NCI-H524 treated with DMSO at 0.1 percent for 48 hours (cell line): ENCODE data around the gene LRRC28.

Source experiments
- DNase-seq: peaks from one replicate; lab custom pipeline; 2025; lab: John Stamatoyannopoulos, UW

The LRRC28 gene

GRCh38 chr15:99343208-99343607, 91.9 kb downstream of the LRRC28 start:
- DNase-seq: no peak

- DNase-seq: no peak
Observed at GRCh38 chr15:99343881-99344551, 92.7 kb downstream of the LRRC28 start.

GRCh38 chr15:99344639-99345038, 93.4 kb downstream of the LRRC28 start:
- no peak for DNase-seq

GRCh38 chr15:99345242-99345641, 94.0 kb downstream of the LRRC28 start:
- DNase-seq: no peak

DNA sequence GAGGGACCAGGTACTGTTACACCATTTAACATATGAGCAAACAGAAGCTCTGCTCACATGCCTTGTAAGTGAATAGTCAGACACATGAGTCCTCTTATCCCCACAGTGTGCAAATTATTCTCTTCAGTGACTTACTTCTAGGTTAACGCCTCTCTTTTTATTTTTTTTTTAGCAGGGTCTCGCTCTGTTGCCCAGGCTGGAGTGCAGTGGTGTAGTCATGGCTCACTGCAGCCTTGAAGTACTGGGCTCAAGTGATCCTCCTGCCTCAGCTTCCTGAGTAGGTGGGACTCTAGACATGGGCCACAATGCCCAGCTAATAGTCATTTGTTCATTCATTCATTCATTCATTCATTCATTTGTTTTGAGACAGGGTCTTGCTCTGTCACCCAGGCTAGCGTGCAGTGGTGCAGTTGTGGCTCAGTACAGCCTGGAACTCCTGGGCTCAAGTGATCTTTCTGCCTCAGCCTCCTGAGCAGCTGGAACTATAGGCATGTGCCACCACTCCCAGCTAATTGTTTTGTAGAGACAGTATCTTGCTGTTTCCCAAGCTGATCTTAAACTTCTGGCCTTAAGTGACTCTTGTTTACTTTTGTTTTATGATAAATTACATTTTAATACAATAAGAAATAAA, 94.7 kb downstream of the LRRC28 start:
- no peak for DNase-seq

GRCh38 chr15:99347574-99347973, 96.3 kb downstream of the LRRC28 start:
- DNase-seq: no peak

- DNase-seq: no peak
Observed at GRCh38 chr15:99348412-99348811, 97.1 kb downstream of the LRRC28 start.

DNA sequence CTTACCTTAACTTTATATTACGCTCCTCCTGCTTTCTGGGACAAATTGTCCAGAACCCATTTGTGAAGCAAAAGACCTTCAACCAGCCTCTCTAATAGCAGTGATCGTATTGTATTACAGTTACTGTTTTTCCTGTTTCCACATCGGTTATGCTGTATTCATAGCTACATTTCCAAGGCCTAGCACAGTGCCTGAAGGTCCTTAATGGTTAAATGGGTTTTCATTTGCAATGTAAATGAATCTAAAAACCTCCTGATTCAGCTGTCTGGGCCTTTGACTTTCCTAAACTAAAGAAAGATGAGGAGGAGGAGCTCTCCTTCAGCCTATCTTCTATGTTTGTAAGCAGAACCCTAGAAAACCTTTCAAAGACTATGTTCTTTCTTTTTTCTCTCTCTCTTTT, 99.1 kb downstream of the LRRC28 start:
- no peak for DNase-seq

GRCh38 chr15:99359769-99360168, 108.5 kb downstream of the LRRC28 start:
- no peak for DNase-seq

DNA sequence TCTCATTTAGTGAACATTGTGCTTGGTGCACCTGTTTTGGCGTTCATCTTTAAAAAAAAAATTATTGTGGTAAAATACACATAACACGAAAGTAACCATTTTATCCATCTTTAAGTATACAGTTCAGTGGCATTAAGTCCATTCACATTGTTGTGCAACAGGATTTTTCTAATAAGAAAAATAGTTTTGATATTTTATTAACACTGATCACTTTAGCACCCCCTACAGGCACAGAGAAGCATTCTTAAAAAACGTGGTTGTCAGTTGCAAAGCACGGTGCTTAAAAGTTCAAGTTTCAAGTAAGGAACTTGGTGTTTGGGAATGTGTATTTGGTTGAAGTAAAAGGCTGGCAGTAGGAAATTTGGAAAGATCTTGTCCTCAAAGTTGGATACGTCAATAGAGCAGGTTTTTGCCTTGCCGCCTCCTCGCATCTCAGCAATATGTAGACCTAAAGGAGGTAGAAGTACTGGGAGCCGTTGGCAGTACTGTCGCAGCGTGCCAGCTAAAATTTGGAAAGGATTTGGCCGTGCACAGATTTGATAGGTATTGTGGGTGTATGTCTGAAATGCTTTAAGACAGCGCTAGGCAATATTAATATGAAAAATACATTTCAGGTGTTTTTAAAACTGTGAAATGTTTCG, 110.4 kb downstream of the LRRC28 start:
- DNase-seq: no peak

GRCh38 chr15:99365242-99365641, 114.0 kb downstream of the LRRC28 start:
- no peak for DNase-seq

GRCh38 chr15:99366013-99366412, 114.7 kb downstream of the LRRC28 start:
- no peak for DNase-seq

DNA sequence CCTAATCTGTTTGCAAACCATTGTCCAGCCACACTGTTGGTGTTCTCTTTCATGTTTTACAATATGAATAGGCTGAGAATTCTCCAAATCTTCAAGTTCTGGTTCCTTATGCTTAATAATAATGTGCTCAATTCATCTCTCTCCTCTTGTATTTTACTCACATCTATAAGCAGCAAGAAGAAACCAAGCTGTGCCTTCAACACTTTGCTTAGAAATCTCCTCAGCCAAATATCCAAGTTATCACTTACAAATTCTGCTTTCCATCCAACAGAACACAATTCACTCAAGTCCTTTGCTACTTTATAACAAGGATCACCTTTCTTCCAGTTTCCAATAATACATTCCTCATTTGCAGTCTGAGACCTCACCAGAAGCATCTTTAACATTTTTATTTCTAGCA, 117.5 kb downstream of the LRRC28 start:
- DNase-seq: no peak

GRCh38 chr15:99369196-99369595, 117.9 kb downstream of the LRRC28 start:
- DNase-seq: no peak

- no peak for DNase-seq
Observed at GRCh38 chr15:99371180-99372103, 120.2 kb downstream of the LRRC28 start.

- DNase-seq: no peak
Observed at GRCh38 chr15:99385005-99385669, 133.9 kb downstream of the LRRC28 start.

- DNase-seq: no peak
Observed at GRCh38 chr15:99385865-99386264, 134.6 kb downstream of the LRRC28 start.

DNA sequence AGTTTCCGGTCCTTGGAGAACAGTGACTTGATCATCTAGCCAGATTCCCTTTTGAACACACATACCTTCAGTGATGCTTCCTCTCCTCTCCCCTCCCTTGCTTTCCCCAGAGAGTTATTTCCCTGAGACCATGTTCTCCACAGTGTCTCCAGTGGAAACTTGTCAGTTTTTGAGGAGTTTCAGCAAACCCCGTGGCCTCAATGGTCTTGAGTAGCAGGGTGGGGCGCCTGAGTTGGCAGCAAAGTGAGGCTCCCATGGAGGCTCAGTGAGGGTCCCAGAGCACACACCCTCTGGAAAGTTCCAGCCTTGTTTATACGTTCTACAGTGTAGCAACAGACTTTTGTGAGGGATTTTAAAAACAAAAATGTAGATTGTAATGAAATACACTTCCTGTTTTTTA, 135.1 kb downstream of the LRRC28 start:
- no peak for DNase-seq

GRCh38 chr15:99387421-99388168, 136.3 kb downstream of the LRRC28 start:
- no peak for DNase-seq

- no peak for DNase-seq
Observed at GRCh38 chr15:99390667-99391066, 139.4 kb downstream of the LRRC28 start.

DNA sequence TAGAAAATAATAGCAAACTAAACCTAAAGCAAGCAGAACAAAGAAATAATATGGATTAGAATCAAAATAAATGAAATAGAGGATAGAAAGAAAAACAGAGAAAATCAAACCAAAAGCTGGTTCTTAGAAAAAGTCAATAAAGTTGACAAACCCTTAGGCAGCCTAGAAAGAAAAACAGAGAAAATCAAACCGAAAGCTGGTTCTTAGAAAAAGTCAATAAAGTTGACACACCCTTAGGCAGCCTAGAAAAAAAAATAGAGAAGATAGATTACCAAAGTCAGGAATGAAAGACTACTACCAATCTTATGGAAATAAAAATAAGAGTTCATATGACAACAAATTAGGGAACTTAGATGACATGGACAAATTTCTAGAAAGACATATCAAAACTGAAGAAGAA, 142.4 kb downstream of the LRRC28 start:
- DNase-seq: no peak
